AML-193 (cell line): ENCODE results near the gene PI4K2B.
"Not testable (repeated sequence)": the region's sequence is repeated elsewhere in the genome, so short reads cannot be mapped to it uniquely, and the experiment has no call there.

Experiments used
- DNase-seq, 2 experiments: peaks; one replicate each; lab custom pipeline; 2025; lab: John Stamatoyannopoulos, UW

Gene PI4K2B

GRCh38 chr4:25242195-25242594 is 8.4 kb downstream of the PI4K2B start:
- DNase-seq: not testable (repeated sequence)

- DNase-seq: no peak
Observed at GRCh38 chr4:25245181-25245580, 11.3 kb downstream of the PI4K2B start.

GRCh38 chr4:25246680-25247611 is 13.1 kb downstream of the PI4K2B start:
- no peak for DNase-seq

GRCh38 chr4:25248875-25249274 is 15.0 kb downstream of the PI4K2B start:
- DNase-seq: not testable (repeated sequence)

- DNase-seq: not testable (repeated sequence)
Observed at GRCh38 chr4:25249494-25249893, 15.7 kb downstream of the PI4K2B start.

GRCh38 chr4:25252230-25253070 is 18.6 kb downstream of the PI4K2B start:
- no peak for DNase-seq

GRCh38 chr4:25253071-25253445 is 19.2 kb downstream of the PI4K2B start:
- DNase-seq: no peak

- DNase-seq: not testable (repeated sequence)
Observed at GRCh38 chr4:25253786-25254185, 20.0 kb downstream of the PI4K2B start.

GRCh38 chr4:25258980-25259578 is 25.2 kb downstream of the PI4K2B start:
- no peak for DNase-seq

GRCh38 chr4:25271866-25272265 is 38.0 kb downstream of the PI4K2B start:
- DNase-seq: no peak

- no peak for DNase-seq
Observed at GRCh38 chr4:25280210-25280609, 46.4 kb downstream of the PI4K2B start.

- DNase-seq: no peak
Observed at GRCh38 chr4:25283948-25284347, 50.1 kb downstream of the PI4K2B start.

GRCh38 chr4:25284466-25284865 is 50.6 kb downstream of the PI4K2B start:
- DNase-seq: no peak

GRCh38 chr4:25290490-25291067 is 56.7 kb downstream of the PI4K2B start:
- no peak for DNase-seq

GRCh38 chr4:25291158-25291733 is 57.4 kb downstream of the PI4K2B start:
- DNase-seq: no peak

GRCh38 chr4:25297528-25298242 is 63.9 kb downstream of the PI4K2B start:
- DNase-seq: no peak

- no peak for DNase-seq
Observed at GRCh38 chr4:25299476-25300203, 65.8 kb downstream of the PI4K2B start.

GRCh38 chr4:25301471-25301870 is 67.6 kb downstream of the PI4K2B start:
- DNase-seq: no peak

- no peak for DNase-seq
Observed at GRCh38 chr4:25302626-25303025, 68.8 kb downstream of the PI4K2B start.

- DNase-seq: no peak
Observed at GRCh38 chr4:25303578-25303977, 69.7 kb downstream of the PI4K2B start.
